ENCODE results near the gene ECE1. TPM values are rescaled to one million over a fixed set of nuclear protein-coding genes. Genes with fewer than 3 reads are reported as not detected.
"Not testable (repeated sequence)": the region's sequence is repeated elsewhere in the genome, so short reads cannot be mapped to it uniquely, and the experiment has no call there.

ECE1 gene
- total and polyA plus RNA-seq, 5 donors from 2014 or later: 25.7 to 140 (median 28.6) TPM

DNA sequence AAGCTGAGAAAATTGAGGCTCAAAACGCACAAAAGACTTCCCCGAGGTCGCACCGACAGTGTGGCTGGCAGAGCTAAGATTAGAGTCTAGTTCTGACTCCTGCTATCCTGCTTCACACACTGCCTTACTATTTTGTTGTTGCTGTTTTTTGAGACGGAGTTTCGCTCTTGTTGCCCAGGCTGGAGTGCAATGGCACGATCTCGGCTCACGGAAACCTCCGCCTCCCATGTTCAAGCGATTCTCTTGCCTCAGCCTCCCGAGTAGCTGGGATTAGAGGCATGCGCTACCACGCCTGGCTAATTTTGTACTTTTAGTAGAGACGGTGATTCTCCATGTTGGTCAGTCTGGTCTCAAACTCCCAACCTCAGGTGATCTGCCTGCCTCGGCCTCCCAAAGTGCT, 112.0 kb downstream of the ECE1 start:
- H3K9me3 ChIP-seq (ENCODE audit: control insufficient read depth in 2 of 2, low read length in 2 of 2); H3K9me3 Mint-ChIP-seq: not testable (repeated sequence)

DNA sequence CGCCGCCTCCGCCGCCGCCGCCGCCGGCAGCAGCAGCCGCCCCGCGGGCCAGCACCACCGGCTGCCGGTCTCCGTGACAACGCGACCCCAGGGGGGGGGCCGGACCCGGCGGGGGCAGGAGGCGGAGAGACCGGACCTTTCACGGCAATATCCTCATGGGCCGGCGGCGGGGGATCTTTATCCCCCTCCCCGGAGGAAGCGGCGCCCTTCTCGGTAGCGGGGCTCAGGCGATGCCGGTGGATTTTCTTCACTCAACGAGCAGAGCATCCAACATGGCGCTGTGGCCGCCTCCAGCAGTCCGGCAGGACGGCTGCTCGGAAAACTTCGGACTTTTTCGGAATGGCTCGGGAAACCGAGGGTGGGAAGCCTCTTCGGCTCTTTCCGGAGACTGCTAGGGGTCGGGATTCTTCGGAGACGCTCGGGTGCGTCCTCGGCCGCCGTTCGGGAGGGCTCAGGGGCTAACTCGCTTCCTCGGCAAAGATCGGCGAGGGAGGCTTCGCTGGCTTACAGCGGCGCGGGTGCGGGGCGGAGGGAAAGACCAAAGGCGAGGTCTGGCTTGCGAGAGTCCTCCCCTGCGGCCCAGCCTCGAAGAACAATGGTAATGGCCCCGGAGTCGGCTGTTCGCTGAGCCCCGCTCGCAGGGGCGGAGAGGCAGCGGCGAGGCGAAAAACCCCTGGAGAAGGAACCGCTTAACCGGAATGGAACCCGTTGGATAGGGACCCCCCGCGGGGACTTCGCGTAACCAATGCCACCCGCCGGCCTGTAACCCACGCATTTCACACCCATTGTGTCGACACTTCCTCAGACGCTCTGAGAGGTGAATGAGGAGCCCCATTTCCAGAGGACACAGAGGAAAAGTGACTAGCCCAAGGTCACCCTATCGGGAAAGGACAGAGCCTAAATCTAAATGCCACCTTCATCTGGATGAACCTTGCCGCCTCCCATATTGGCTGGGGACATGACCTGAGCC, 113.4 kb downstream of the ECE1 start, which contains the start of gene EIF4G3:
Gene EIF4G3 (minus strand): TSS at position 312 of the 970 bp plus-strand sequence. CDS start 174,155 bp downstream, outside the sequence.
- peak; percentile 97 to 100 (median 99) for DNase-seq
- H3K27ac ChIP-seq (ENCODE audit: insufficient read depth, low read length, poor library complexity, severe bottlenecking): peak within 1 kb of the TSS; percentile 75
- H3K36me3 Mint-ChIP-seq: no peaks in the 10 kb centered on the region
- H3K9me3 ChIP-seq (ENCODE audit: control insufficient read depth in 2 of 2, low read length in 2 of 2): no peaks in the 10 kb centered on the region
- peak within 1 kb of the TSS; percentile 93 to 99 (median 96) for H3K4me3 Mint-ChIP-seq
- ATAC-seq (ENCODE audit: low read depth in 2 of 2): peak; percentile 94 to 96
- peak within 1 kb of the TSS; percentile 92 to 96 (median 92) for H3K27ac Mint-ChIP-seq
- peaks cover 18 to 26% (median 19%) of the 10 kb centered on the region in 4 donors for H3K4me1 Mint-ChIP-seq
- H3K36me3 ChIP-seq (ENCODE audit: control insufficient read depth, insufficient read depth, low read length): no peaks in the 10 kb centered on the region
- peaks cover 9% of the 10 kb centered on the region for H3K27me3 Mint-ChIP-seq
- peaks cover 22% of the 10 kb centered on the region for H3K4me1 ChIP-seq (ENCODE audit: control insufficient read depth, insufficient read depth, low read length, poor library complexity, severe bottlenecking)
- H3K9me3 Mint-ChIP-seq: no peaks in the 10 kb centered on the region
- H3K4me3 ChIP-seq (ENCODE audit: low read depth, low read length): peak within 1 kb of the TSS; percentile 58
- no peaks in the 10 kb centered on the region for H3K27me3 ChIP-seq (ENCODE audit: control insufficient read depth, insufficient read depth, low read length)

More for the DNA sequence above, 112.0 kb downstream of the ECE1 start:
- H3K4me3 ChIP-seq (ENCODE audit: low read depth, low read length); ATAC-seq (ENCODE audit: low read depth in 2 of 2); H3K27ac ChIP-seq (ENCODE audit: insufficient read depth, low read length, poor library complexity, severe bottlenecking); H3K36me3 ChIP-seq (ENCODE audit: control insufficient read depth, insufficient read depth, low read length); H3K36me3 Mint-ChIP-seq; DNase-seq; H3K27me3 ChIP-seq (ENCODE audit: control insufficient read depth, insufficient read depth, low read length): not testable (repeated sequence)
- peak overlapping the region in 3 of 4 donors; percentile 7 to 99 (median 48) for H3K4me3 Mint-ChIP-seq
- H3K27me3 Mint-ChIP-seq: peaks cover 14% of the 10 kb centered on the region
- H3K27ac Mint-ChIP-seq: peak overlapping the region in 1 of 3 donors; percentile 23
- H3K4me1 ChIP-seq (ENCODE audit: control insufficient read depth, insufficient read depth, low read length, poor library complexity, severe bottlenecking): peaks cover 22% of the 10 kb centered on the region
- H3K4me1 Mint-ChIP-seq: peaks cover 15 to 22% (median 17%) of the 10 kb centered on the region in 4 donors

DNA sequence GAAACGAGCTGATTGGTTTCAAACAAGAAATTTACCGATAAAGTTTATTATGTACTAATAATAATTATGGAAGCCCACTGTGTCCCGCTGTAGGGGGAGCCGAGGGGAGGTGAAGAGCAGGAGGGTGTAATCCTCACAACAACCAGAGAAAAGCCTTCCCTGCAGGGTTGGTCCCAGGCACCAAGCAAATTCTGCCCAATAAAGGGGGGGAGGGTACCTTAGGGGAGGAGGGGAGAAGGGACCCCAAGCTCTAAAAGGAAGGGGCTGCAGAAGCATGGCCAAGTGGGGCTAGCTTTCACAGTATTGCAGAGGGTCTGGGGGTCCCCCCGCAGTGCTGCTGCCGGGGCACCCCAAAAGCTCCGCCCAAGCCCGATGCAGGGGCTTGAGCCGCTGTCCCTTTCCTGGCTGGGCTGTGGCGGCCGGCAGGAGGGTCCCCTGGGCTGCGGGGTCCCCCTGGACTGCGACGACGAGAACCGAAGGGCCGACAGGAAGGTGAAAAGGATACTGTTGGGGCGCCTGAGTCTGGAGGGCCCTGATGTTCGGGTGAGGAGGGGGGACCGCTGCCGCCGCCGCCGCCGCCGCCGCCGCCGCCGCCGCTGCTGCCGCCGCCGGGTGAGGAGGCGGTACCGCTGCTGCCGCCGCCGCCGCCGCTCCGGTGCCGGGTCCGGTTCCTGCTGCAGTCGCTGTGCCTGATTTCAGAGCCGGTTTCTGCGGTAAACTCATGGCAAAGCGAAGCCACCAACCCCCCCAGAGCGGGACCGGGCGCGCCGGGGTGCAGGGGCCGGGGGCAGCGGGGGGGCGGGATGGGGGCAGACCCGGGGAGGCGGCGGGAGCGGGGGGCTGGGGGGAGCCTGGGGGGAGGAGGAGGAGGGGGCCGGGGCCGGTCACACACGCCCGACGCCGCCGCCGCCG, 114.3 kb downstream of the ECE1 start:
- peaks cover 9% of the 10 kb centered on the region for H3K27me3 Mint-ChIP-seq
- ATAC-seq (ENCODE audit: low read depth in 2 of 2) (peak in 1 of 2 donors; percentile 2), DNase-seq (peak; percentile 26 to 55 (median 40))
- peak overlapping the region; percentile 72 for H3K27ac ChIP-seq (ENCODE audit: insufficient read depth, low read length, poor library complexity, severe bottlenecking)
- no peaks in the 10 kb centered on the region for H3K36me3 Mint-ChIP-seq
- no peaks in the 10 kb centered on the region for H3K27me3 ChIP-seq (ENCODE audit: control insufficient read depth, insufficient read depth, low read length)
- no peaks in the 10 kb centered on the region for H3K9me3 ChIP-seq (ENCODE audit: control insufficient read depth in 2 of 2, low read length in 2 of 2)
- peak overlapping the region; percentile 92 to 94 (median 92) for H3K27ac Mint-ChIP-seq
- peak overlapping the region; percentile 58 for H3K4me3 ChIP-seq (ENCODE audit: low read depth, low read length)
- no peaks in the 10 kb centered on the region for H3K9me3 Mint-ChIP-seq
- H3K4me3 Mint-ChIP-seq: peak overlapping the region; percentile 87 to 99 (median 90)
- H3K36me3 ChIP-seq (ENCODE audit: control insufficient read depth, insufficient read depth, low read length): no peaks in the 10 kb centered on the region
- peaks cover 24 to 29% (median 27%) of the 10 kb centered on the region in 4 donors for H3K4me1 Mint-ChIP-seq
- peaks cover 22% of the 10 kb centered on the region for H3K4me1 ChIP-seq (ENCODE audit: control insufficient read depth, insufficient read depth, low read length, poor library complexity, severe bottlenecking)

DNA sequence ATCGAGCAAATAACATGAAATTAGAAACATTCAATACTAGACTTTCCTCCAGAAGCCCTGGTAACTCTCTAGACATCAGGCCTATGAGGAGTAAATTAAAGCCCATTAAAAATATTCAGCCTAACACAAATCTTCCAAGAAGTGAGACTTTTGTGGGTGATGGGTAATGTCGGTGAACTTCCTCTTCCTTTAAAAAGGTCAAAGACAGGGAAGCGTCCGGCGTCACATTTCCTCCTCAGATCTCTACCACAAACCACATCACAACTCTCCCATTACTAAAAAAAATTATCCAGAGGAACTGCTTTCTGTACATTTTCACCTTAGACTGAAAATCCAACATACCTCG, 115.0 kb downstream of the ECE1 start:
- Mint-ChIP-seq H3K4me3 (peak overlapping the region; percentile 87 to 99 (median 90)), H3K36me3 (peaks cover 2% of the 10 kb centered on the region), H3K4me1 (peaks cover 24 to 29% (median 27%) of the 10 kb centered on the region in 4 donors), H3K9me3 (no peaks in the 10 kb centered on the region), H3K27ac (peak overlapping the region; percentile 14 to 94 (median 92)), H3K27me3 (peaks cover 4% of the 10 kb centered on the region)
- no peaks in the 10 kb centered on the region for H3K27me3 ChIP-seq (ENCODE audit: control insufficient read depth, insufficient read depth, low read length)
- no peaks in the 10 kb centered on the region for H3K9me3 ChIP-seq (ENCODE audit: control insufficient read depth in 2 of 2, low read length in 2 of 2)
- no peaks in the 10 kb centered on the region for H3K36me3 ChIP-seq (ENCODE audit: control insufficient read depth, insufficient read depth, low read length)
- peak; percentile 19 to 43 (median 31) for DNase-seq
- peak overlapping the region; percentile 72 for H3K27ac ChIP-seq (ENCODE audit: insufficient read depth, low read length, poor library complexity, severe bottlenecking)
- peaks cover 22% of the 10 kb centered on the region for H3K4me1 ChIP-seq (ENCODE audit: control insufficient read depth, insufficient read depth, low read length, poor library complexity, severe bottlenecking)
- no peak for ATAC-seq (ENCODE audit: low read depth in 2 of 2)
- peak overlapping the region; percentile 58 for H3K4me3 ChIP-seq (ENCODE audit: low read depth, low read length)

DNA sequence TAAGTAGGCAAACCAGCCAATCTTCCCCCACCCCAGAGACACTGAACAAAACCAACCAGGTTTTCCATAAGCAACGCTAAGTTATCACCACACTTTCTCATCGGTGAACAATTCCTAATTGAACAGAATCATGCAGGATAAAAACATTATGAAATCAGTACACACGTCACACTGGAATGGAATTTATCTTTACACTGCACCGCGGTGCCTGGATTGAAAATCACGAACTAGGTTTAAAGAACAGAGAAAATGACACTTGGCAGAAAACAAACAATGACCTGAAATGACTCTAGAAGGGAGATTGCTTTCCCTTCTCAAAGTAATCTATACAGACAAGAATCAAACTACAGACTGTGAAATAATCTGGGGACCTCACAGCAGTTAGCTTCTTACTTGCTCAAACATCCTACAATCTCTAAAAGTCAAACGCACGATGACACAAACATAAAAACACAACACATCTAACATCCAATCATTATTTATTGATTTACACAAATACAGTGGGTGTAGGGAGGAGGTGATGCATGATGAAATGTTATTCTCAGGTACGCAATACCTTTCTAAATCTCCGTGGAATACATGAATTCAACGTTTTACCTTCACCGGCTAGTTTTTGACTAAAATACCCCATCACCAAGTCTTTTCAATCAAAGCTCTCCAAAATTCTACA, 115.5 kb downstream of the ECE1 start:
- H3K4me1 ChIP-seq (ENCODE audit: control insufficient read depth, insufficient read depth, low read length, poor library complexity, severe bottlenecking): peaks cover 22% of the 10 kb centered on the region
- DNase-seq: no peak
- no peaks in the 10 kb centered on the region for H3K27me3 ChIP-seq (ENCODE audit: control insufficient read depth, insufficient read depth, low read length)
- Mint-ChIP-seq H3K27ac (peak overlapping the region; percentile 14 to 94 (median 92)), H3K27me3 (peaks cover 4% of the 10 kb centered on the region), H3K4me1 (peaks cover 24 to 29% (median 27%) of the 10 kb centered on the region in 4 donors), H3K4me3 (peak overlapping the region; percentile 87 to 99 (median 90)), H3K36me3 (peaks cover 4% of the 10 kb centered on the region), H3K9me3 (no peaks in the 10 kb centered on the region)
- H3K4me3 ChIP-seq (ENCODE audit: low read depth, low read length): peak overlapping the region; percentile 58
- H3K36me3 ChIP-seq (ENCODE audit: control insufficient read depth, insufficient read depth, low read length): no peaks in the 10 kb centered on the region
- ATAC-seq (ENCODE audit: low read depth in 2 of 2): no peak
- peak overlapping the region; percentile 72 for H3K27ac ChIP-seq (ENCODE audit: insufficient read depth, low read length, poor library complexity, severe bottlenecking)
- no peaks in the 10 kb centered on the region for H3K9me3 ChIP-seq (ENCODE audit: control insufficient read depth in 2 of 2, low read length in 2 of 2)

DNA sequence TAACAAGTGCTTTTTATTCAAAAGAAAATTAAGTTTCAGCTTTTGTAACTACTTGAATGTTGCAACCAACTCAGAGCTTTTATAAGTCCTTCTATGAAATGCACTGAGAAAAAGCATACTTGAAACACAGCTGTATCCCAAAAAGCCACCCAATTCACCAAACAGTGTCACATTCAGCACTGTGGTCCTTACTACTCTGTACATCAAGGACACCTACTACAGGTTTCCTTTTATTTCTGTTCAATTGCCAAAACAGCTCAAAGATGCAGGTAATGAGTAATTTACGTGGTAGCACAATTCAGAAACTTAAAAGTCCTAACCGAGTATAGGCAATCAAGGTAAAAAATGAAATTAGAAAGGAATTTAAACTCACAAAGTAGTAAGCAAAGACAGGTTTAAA, 116.0 kb downstream of the ECE1 start:
- H3K4me3 ChIP-seq (ENCODE audit: low read depth, low read length): peak overlapping the region; percentile 58
- H3K4me3 Mint-ChIP-seq: peak overlapping the region; percentile 27 to 94 (median 87)
- H3K27ac Mint-ChIP-seq: peak overlapping the region in 2 of 3 donors; percentile 5 to 14
- no peaks in the 10 kb centered on the region for H3K9me3 ChIP-seq (ENCODE audit: control insufficient read depth in 2 of 2, low read length in 2 of 2)
- DNase-seq (no peak), ATAC-seq (ENCODE audit: low read depth in 2 of 2) (no peak)
- no peaks in the 10 kb centered on the region for H3K27me3 ChIP-seq (ENCODE audit: control insufficient read depth, insufficient read depth, low read length)
- no peak overlapping the region for H3K27ac ChIP-seq (ENCODE audit: insufficient read depth, low read length, poor library complexity, severe bottlenecking)
- H3K9me3 Mint-ChIP-seq: no peaks in the 10 kb centered on the region
- peaks cover 4% of the 10 kb centered on the region for H3K36me3 Mint-ChIP-seq
- H3K4me1 ChIP-seq (ENCODE audit: control insufficient read depth, insufficient read depth, low read length, poor library complexity, severe bottlenecking): peaks cover 22% of the 10 kb centered on the region
- H3K36me3 ChIP-seq (ENCODE audit: control insufficient read depth, insufficient read depth, low read length): no peaks in the 10 kb centered on the region
- H3K4me1 Mint-ChIP-seq: peaks cover 24 to 29% (median 27%) of the 10 kb centered on the region in 4 donors
- H3K27me3 Mint-ChIP-seq: peaks cover 4% of the 10 kb centered on the region

DNA sequence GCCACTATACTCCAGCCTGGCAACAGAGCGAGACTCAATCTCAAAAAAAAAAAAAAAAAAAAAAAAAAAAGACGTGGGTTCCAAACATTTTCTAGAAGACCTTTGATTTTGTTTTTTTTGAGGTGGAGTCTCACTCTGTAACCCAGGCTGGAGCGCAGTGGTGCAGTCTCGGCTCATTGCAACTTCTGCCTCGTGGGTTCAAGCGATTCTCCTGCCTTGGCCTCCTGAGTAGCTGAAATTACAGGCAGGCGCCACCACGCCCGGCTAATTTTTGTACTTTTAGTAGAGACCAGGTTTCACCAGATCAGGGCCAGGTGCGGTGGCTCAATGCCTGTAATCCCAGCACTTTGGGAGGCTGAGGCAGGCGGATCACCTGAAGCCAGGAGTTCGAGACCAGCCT, 117.2 kb downstream of the ECE1 start:
- not testable (repeated sequence) for H3K27ac ChIP-seq (ENCODE audit: insufficient read depth, low read length, poor library complexity, severe bottlenecking); H3K9me3 Mint-ChIP-seq; H3K27me3 ChIP-seq (ENCODE audit: control insufficient read depth, insufficient read depth, low read length); H3K9me3 ChIP-seq (ENCODE audit: control insufficient read depth in 2 of 2, low read length in 2 of 2); H3K27me3 Mint-ChIP-seq; H3K4me3 ChIP-seq (ENCODE audit: low read depth, low read length); H3K36me3 ChIP-seq (ENCODE audit: control insufficient read depth, insufficient read depth, low read length); H3K36me3 Mint-ChIP-seq; ATAC-seq (ENCODE audit: low read depth in 2 of 2); DNase-seq; H3K27ac Mint-ChIP-seq
- Mint-ChIP-seq H3K4me3 (peak overlapping the region in 1 of 4 donors; percentile 87), H3K4me1 (peaks cover 24 to 29% (median 27%) of the 10 kb centered on the region in 4 donors)
- H3K4me1 ChIP-seq (ENCODE audit: control insufficient read depth, insufficient read depth, low read length, poor library complexity, severe bottlenecking): peaks cover 22% of the 10 kb centered on the region

All from CD4-positive, CD25-positive, alpha-beta regulatory T cell (primary cell).